Heart left ventricle (tissue), 16 donors: ENCODE measurements around the gene SLC47A1. TPM values are rescaled to one million over a fixed set of nuclear protein-coding genes. Genes with fewer than 3 reads are reported as not detected.

Experiments
- ATAC-seq, 4 donors: fragments of 200-7000 bp; cut with Tn5 transposase; one replicate each; pipeline ENCODE4 v1.9.1; 2020 to 2022; ENCODE audit warnings: moderate library complexity in 4 of 4, mild to moderate bottlenecking in 3 of 4, moderate number of reproducible peaks in 1 of 4
- DNase-seq, 5 donors: peaks; one replicate each; pipeline ENCODE4 v3.0.0-alpha.2; 2020
- H3K27ac ChIP-seq, 12 donors: fragments of 200-600 bp; sonication (generic) in 4 of 12; one replicate each; pipeline versions ENCODE4 v1.5.0 to v1.8.0; 2016 to 2022; ENCODE audit warnings: mild to moderate bottlenecking in 2 of 12
- H3K27me3 ChIP-seq, 9 donors: fragments of 200-600 bp; sonication (generic) in 2 of 9; one replicate each; pipeline versions ENCODE4 v1.5.1 to v1.8.0; 2016 to 2022; ENCODE audit warnings: mild to moderate bottlenecking in 3 of 9
- H3K36me3 ChIP-seq, 9 donors: fragments of 200-600 bp; sonication (generic) in 2 of 9; one replicate each; pipeline versions ENCODE4 v1.5.0 to v1.8.0; 2018 to 2022; ENCODE audit warnings: mild to moderate bottlenecking in 2 of 9
- H3K4me1 ChIP-seq, 12 donors: fragments of 200-600 bp; sonication (generic) in 4 of 12; one replicate each; pipeline versions ENCODE4 v1.5.0 to v1.8.0; 2016 to 2022; ENCODE audit warnings: mild to moderate bottlenecking in 3 of 12
- H3K4me3 ChIP-seq, 12 donors: fragments of 200-600 bp; sonication (generic) in 4 of 12; one replicate each; pipeline versions ENCODE4 v1.5.0 to v1.8.0; 2017 to 2022; ENCODE audit warnings: mild to moderate bottlenecking in 9 of 12, moderate library complexity in 4 of 12
- H3K9me3 ChIP-seq, 12 donors: fragments of 200-600 bp; sonication (generic) in 4 of 12; one replicate each; pipeline versions ENCODE4 v1.5.0 to v1.8.0; 2016 to 2022; ENCODE audit warnings: mild to moderate bottlenecking in 1 of 12
- POLR2A ChIP-seq, 2 donors: fragments of 450-650 bp; IDR thresholded peaks; one replicate each; pipeline ENCODE4 v1.6.1; 2017; ENCODE audit warnings: antibody characterized with exemption in 2 of 2, mild to moderate bottlenecking in 2 of 2, moderate library complexity in 2 of 2
- WGBS, 4 donors: extraction: QIAGEN DNeasy Blood & Tissue Kit in 2 of 4; methylation state at CpG; one replicate each; pipeline versions ENCODE4 v1.1.5 to v1.1.7; 2013 to 2018; 5-methylcytosine and 5-hydroxymethylcytosine counted together
- intact Hi-C, 10 donors: fragments of 100-400 bp; cut with DNase I; formaldehyde crosslinking; loops; one replicate each; pipeline versions ENCODE4 v1.11.1 to v1.14.2; 2022
- polyA plus RNA-seq, 2 donors: library from polyadenylated mRNA; stranded (reverse); fragments of 200-250 nt; gene quantifications; one replicate each; pipeline ENCODE4 v1.2.3, GENCODE V29; 2013
- total RNA-seq, 9 donors: library from RNA; depleted of rRNA in 2 of 9; stranded (reverse); fragments of >200 nt in 2 of 9; fragmentation: NEBNext Ultra II Directional in 3 of 9; extraction: Animal tissue kit (Norgen Biotek cat#: 25700) in 3 of 9; gene quantifications; one replicate each; pipeline versions ENCODE4 v1.1.0 to v1.2.4, GENCODE V29; 2016 to 2023
- TF ChIP-seq, protein P1 (sequence below), 12 donors: fragments of 200-600 bp; sonication (generic) in 4 of 12; IDR thresholded peaks; one replicate each; pipeline versions ENCODE4 v1.5.0 to v1.8.0; 2018 to 2022; ENCODE audit warnings: antibody characterized with exemption in 12 of 12, mild to moderate bottlenecking in 5 of 12
- donor health status: ischemic (EF 13 %, LVEDD 7.1; RV severe dilation, severe dysfunction).
- donor health status: healthy with polysubstance abuse.
- donor health status: DM: no; HTN: yes; CAD: no.
- donor health status: DM: no; HTN: no; CAD: no.
- donor health status: ischemic (EF 25% LVEDD 6.9; RV normal size, moderate dysfunction).
- donor health status: ischemic (EF 25% LVEDD 5.7; RV mildly dilated, moderate dysfunction).
- donor health status: healthy.
- donor health status: DM: yes; HTN: yes; CAD: no.
- donor health status: ischemic (EF 35%, LVEDD 5.7; RV mildly dilated, moderate dysfunction).
- donor health status: nonischemic (EF 11% LVEDD 7.7; RV severe dilation, severe dysfunction).
- donor health status: DM: yes; HTN: yes; CAD: no.
- donor health status: PGD.
- donor health status: ischemic (EF 29% LVEDD 5.4; RV normal size, mild dysfunction).
- donor health status: nonischemic (EF 23%, LVEDD 6.1; RV moderate dilation, normal function).

The SLC47A1 gene
- total and polyA plus RNA-seq, 11 donors = 1.8 to 25.5 (median 10.2) TPM

GRCh38 chr17:19544366-19544765, 10.7 kb downstream of the SLC47A1 start:
- no peaks in the 10 kb centered on the region for H3K9me3 ChIP-seq
- no peak for ATAC-seq
- no peak for DNase-seq
- TF ChIP-seq, protein P1, sequence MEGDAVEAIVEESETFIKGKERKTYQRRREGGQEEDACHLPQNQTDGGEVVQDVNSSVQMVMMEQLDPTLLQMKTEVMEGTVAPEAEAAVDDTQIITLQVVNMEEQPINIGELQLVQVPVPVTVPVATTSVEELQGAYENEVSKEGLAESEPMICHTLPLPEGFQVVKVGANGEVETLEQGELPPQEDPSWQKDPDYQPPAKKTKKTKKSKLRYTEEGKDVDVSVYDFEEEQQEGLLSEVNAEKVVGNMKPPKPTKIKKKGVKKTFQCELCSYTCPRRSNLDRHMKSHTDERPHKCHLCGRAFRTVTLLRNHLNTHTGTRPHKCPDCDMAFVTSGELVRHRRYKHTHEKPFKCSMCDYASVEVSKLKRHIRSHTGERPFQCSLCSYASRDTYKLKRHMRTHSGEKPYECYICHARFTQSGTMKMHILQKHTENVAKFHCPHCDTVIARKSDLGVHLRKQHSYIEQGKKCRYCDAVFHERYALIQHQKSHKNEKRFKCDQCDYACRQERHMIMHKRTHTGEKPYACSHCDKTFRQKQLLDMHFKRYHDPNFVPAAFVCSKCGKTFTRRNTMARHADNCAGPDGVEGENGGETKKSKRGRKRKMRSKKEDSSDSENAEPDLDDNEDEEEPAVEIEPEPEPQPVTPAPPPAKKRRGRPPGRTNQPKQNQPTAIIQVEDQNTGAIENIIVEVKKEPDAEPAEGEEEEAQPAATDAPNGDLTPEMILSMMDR (IDR thresholded peaks at IDR 0.05) = no peak
- no peak for TF ChIP-seq POLR2A (IDR thresholded peaks at IDR 0.05)
- H3K4me1 ChIP-seq = peaks cover 0 to 30% (median 5%) of the 10 kb centered on the region in 12 donors
- peak overlapping the region in 1 of 12 donors; percentile 58 for H3K27ac ChIP-seq
- no peaks in the 10 kb centered on the region for H3K36me3 ChIP-seq
- intact Hi-C loops = loop anchor here in 1 of 10 donors (10.0 kb wide), 1 partner anchor 100 kb away; the partner anchor contains the start of gene ALDH3A2
- 89 to 99% (median 94%) methylated on average over 6 to 8 of the region's 8 CpGs for WGBS, 4 donors
- H3K4me3 ChIP-seq = no peak overlapping the region
- no peaks in the 10 kb centered on the region for H3K27me3 ChIP-seq

GRCh38 chr17:19546289-19547065, 12.8 kb downstream of the SLC47A1 start:
- Histone ChIP-seq H3K9me3 (no peaks in the 10 kb centered on the region), H3K4me1 (peaks cover 0 to 30% (median 5%) of the 10 kb centered on the region in 12 donors), H3K36me3 (no peaks in the 10 kb centered on the region), H3K27me3 (no peaks in the 10 kb centered on the region), H3K4me3 (no peak overlapping the region), H3K27ac (peak overlapping the region in 5 of 12 donors; percentile 29 to 71 (median 46))
- DNase-seq (peak in 4 of 5 donors; percentile 26 to 68 (median 47)), ATAC-seq (peak; percentile 56 to 83 (median 79))
- intact Hi-C loops = loop anchor here in 1 of 10 donors (10.0 kb wide), 1 partner anchor 98 kb away; the partner anchor contains the start of gene ALDH3A2
- WGBS, 4 donors = 25 to 37% (median 33%) methylated on average over 6 of the region's 6 CpGs
- TF ChIP-seq, protein P1 (IDR thresholded peaks at IDR 0.05) = peak in 8 of 12 donors; percentile 11 to 43 (median 28)
- no peak for TF ChIP-seq POLR2A (IDR thresholded peaks at IDR 0.05)

DNA sequence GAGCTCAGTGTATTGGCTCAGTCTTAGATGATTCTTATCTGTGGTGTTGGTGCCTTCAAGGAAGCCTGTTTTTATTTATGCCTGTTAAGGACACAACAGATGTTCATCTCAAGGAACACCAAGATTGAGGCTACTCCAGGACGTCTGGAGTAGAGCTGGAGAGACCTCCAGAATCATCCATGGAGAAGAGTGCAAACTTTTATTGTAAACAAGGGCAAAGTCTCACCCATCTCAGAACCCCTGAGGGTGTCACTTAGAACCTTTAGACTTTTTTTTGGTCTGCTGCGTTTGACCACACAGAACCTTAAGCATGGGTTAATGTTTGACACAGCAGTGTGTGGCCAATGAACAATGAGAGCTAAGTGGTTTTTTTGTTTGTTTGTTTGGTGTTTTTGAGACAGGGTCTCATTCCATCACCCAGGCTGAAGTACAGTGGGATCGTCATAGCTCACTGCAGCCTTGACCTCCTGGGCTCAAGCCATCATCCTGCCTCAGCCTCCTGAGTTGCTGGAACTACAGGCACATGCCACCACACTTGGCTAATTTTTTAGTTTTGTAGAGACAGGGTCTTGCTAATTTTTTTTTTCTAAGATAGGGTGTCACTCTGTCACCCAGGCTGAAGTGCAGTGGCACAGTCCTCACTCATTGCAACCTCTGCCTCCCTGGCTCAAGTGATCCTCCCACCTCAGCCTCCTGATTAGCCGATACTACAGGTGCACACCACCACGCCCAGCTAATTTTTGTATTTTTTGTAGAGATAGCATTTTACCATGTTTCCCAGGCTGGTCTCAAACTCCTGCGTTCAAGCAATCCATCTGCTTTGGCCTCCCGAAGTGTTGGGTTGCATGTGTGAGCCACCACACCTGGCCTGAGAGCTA, 16.3 kb downstream of the SLC47A1 start:
- TF ChIP-seq POLR2A (IDR thresholded peaks at IDR 0.05) = no peak
- TF ChIP-seq, protein P1 (IDR thresholded peaks at IDR 0.05) = no peak
- DNase-seq (no peak), ATAC-seq (no peak)
- intact Hi-C loops = loop anchor here in 1 of 10 donors (10.0 kb wide), 1 partner anchor 95 kb away; the partner anchor contains the start of gene ALDH3A2
- Histone ChIP-seq H3K36me3 (no peaks in the 10 kb centered on the region), H3K27me3 (no peaks in the 10 kb centered on the region), H3K27ac (no peak overlapping the region), H3K9me3 (no peaks in the 10 kb centered on the region), H3K4me3 (no peak overlapping the region), H3K4me1 (peaks cover 0 to 21% (median 7%) of the 10 kb centered on the region in 12 donors)
- 86 to 89% (median 88%) methylated on average over 7 of the region's 7 CpGs for WGBS, 4 donors
